Heart right ventricle (tissue), 16 donors: ENCODE measurements around the gene TMSB15A. TPM values are rescaled to one million over a fixed set of nuclear protein-coding genes. Genes with fewer than 3 reads are reported as not detected.
A peak's percentile ranks its signal among the peaks of the same experiment; 100 is the strongest.
"Not testable (repeated sequence)": the region's sequence is repeated elsewhere in the genome, so short reads cannot be mapped to it uniquely, and the experiment has no call there.

Experiments
- ATAC-seq, 8 donors: fragments of 200-7000 bp; cut with Tn5 transposase; one replicate each; pipeline ENCODE4 v1.9.1; 2020; ENCODE audit warnings: mild to moderate bottlenecking in 8 of 8, moderate library complexity in 8 of 8, moderate number of reproducible peaks in 1 of 8
- DNase-seq, 2 donors: peaks; one replicate each; pipeline ENCODE4 v3.0.0-alpha.2; 2020
- H3K27ac ChIP-seq, 10 donors: fragments of 200-600 bp; sonication (generic) in 2 of 10; one replicate each; pipeline versions ENCODE4 v1.5.0 to v1.8.0; 2020 to 2022; ENCODE audit warnings: mild to moderate bottlenecking in 3 of 10
- H3K27me3 ChIP-seq, 7 donors: fragments of 200-600 bp; one replicate each; pipeline ENCODE4 v1.8.0; 2021 to 2022; ENCODE audit warnings: mild to moderate bottlenecking in 2 of 7
- H3K36me3 ChIP-seq, 9 donors: fragments of 200-600 bp; sonication (generic) in 1 of 9; one replicate each; pipeline versions ENCODE4 v1.5.0 to v1.8.0; 2020 to 2022; ENCODE audit warnings: mild to moderate bottlenecking in 2 of 9
- H3K4me1 ChIP-seq, 9 donors: fragments of 200-600 bp; sonication (generic) in 1 of 9; one replicate each; pipeline versions ENCODE4 v1.5.0 to v1.8.0; 2020 to 2022; ENCODE audit warnings: mild to moderate bottlenecking in 4 of 9
- H3K4me3 ChIP-seq, 10 donors: fragments of 200-600 bp; sonication (generic) in 2 of 10; one replicate each; pipeline versions ENCODE4 v1.5.0 to v1.8.0; 2020 to 2022; ENCODE audit warnings: mild to moderate bottlenecking in 7 of 10, moderate library complexity in 2 of 10
- H3K9me3 ChIP-seq, 11 donors: fragments of 200-600 bp in 10 of 11; sonication (generic) in 2 of 11; one replicate each; pipeline versions ENCODE4 v1.5.0 to v1.8.0; 2013 to 2022; ENCODE audit warnings: mild to moderate bottlenecking in 2 of 11, control low read depth in 1 of 11, moderate library complexity in 1 of 11
- CTCF ChIP-seq, 9 donors: fragments of 200-600 bp; sonication (generic) in 2 of 9; IDR thresholded peaks; one replicate each; pipeline versions ENCODE4 v1.5.0 to v1.8.0; 2021 to 2022; ENCODE audit warnings: antibody characterized with exemption in 9 of 9, mild to moderate bottlenecking in 5 of 9, moderate library complexity in 1 of 9
- WGBS, 2 donors: extraction: QIAGEN DNeasy Blood & Tissue Kit; methylation state at CpG; one replicate each; pipeline ENCODE4 v1.1.7; 2013; ENCODE audit warnings: inconsistent platforms in 1 of 2; 5-methylcytosine and 5-hydroxymethylcytosine counted together
- intact Hi-C, 10 donors: fragments of 100-400 bp; cut with DNase I; formaldehyde crosslinking; loops; one replicate each; pipeline versions ENCODE4 v1.11.1 to v1.14.2; 2022
- polyA plus RNA-seq, 2 donors: library from polyadenylated mRNA; stranded (reverse); fragments of 200-250 nt; gene quantifications; one replicate each; pipeline ENCODE4 v1.2.3, GENCODE V29; 2013
- total RNA-seq, 10 donors: library from RNA; stranded (reverse); fragmentation: NEBNext Ultra II Directional in 3 of 10; extraction: Animal tissue kit (Norgen Biotek cat#: 25700) in 3 of 10; gene quantifications; one replicate each; pipeline versions ENCODE4 v1.2.1 to v1.2.4, GENCODE V29; 2021 to 2023
- donor health status: Arrhythmogenic right ventricular cardiomyopathy.
- donor health status: ischemic (EF 13 %, LVEDD 7.1; RV severe dilation, severe dysfunction).
- donor health status: healthy with polysubstance abuse.
- donor health status: DM: no; HTN: yes; CAD: no.
- donor health status: DM: no; HTN: no; CAD: no.
- donor health status: ischemic (EF 25% LVEDD 6.9; RV normal size, moderate dysfunction).
- donor health status: ischemic (EF 25% LVEDD 5.7; RV mildly dilated, moderate dysfunction).
- donor health status: healthy.
- donor health status: DM: yes; HTN: yes; CAD: no.
- donor health status: Ischemic cardiomyopathy.
- donor health status: ischemic (EF 35%, LVEDD 5.7; RV mildly dilated, moderate dysfunction).
- donor health status: nonischemic (EF 11% LVEDD 7.7; RV severe dilation, severe dysfunction).
- donor health status: DM: yes; HTN: yes; CAD: no.
- donor health status: PGD.
- donor health status: ischemic (EF 29% LVEDD 5.4; RV normal size, mild dysfunction).
- donor health status: nonischemic (EF 23%, LVEDD 6.1; RV moderate dilation, normal function).

Gene TMSB15A
- total and polyA plus RNA-seq, 12 donors, result 0.38 to 0.79 (median 0.49) TPM; not detected in 8

- intact Hi-C loops, result loop anchor here in 1 of 10 donors (10.0 kb wide), 1 partner anchor 366 kb away; no protein-coding TSS in a partner anchor
- H3K9me3 ChIP-seq, result peaks cover 0 to 4% (median 0%) of the 10 kb centered on the region in 11 donors
- DNase-seq, result no peak
- H3K27me3 ChIP-seq, result peaks cover 0 to 26% (median 0%) of the 10 kb centered on the region in 7 donors
- no peaks in the 10 kb centered on the region for H3K36me3 ChIP-seq
- H3K27ac ChIP-seq, result no peak overlapping the region
- WGBS, 2 donors, result 81 to 87% methylated on average over 2 of the region's 2 CpGs
- H3K4me3 ChIP-seq, result no peak overlapping the region
- H3K4me1 ChIP-seq, result no peaks in the 10 kb centered on the region
- no peak for TF ChIP-seq CTCF (IDR thresholded peaks at IDR 0.05)
- no peak for ATAC-seq
Observed at GRCh38 chrX:102498732-102499131, 17.8 kb downstream of the TMSB15A start.

GRCh38 chrX:102491766-102492165 is 24.8 kb downstream of the TMSB15A start:
- TF ChIP-seq CTCF (IDR thresholded peaks at IDR 0.05), result no peak
- Histone ChIP-seq H3K4me3 (no peak overlapping the region), H3K4me1 (no peaks in the 10 kb centered on the region), H3K27ac (no peak overlapping the region), H3K27me3 (peaks cover 0 to 25% (median 0%) of the 10 kb centered on the region in 7 donors), H3K36me3 (no peaks in the 10 kb centered on the region), H3K9me3 (peaks cover 0 to 8% (median 0%) of the 10 kb centered on the region in 11 donors)
- ATAC-seq (no peak), DNase-seq (no peak)
- intact Hi-C loops, result loop anchor here in 2 of 10 donors (5.0 to 10.0 kb wide), 2 partner anchors 371 to 373 kb away; no protein-coding TSS in a partner anchor

- H3K36me3 ChIP-seq, DNase-seq, H3K27ac ChIP-seq, H3K4me1 ChIP-seq, intact Hi-C loops, H3K4me3 ChIP-seq, H3K27me3 ChIP-seq, H3K9me3 ChIP-seq: not testable (repeated sequence)
- whole genome bisulfite sequencing, 2 donors, result 6 to 7% methylated on average over 2 of the region's 5 CpGs
- ATAC-seq, result peak in 1 of 8 donors; percentile 48
Observed at GRCh38 chrX:102478765-102479164, 37.8 kb downstream of the TMSB15A start.

GRCh38 chrX:102471762-102472220 is 44.7 kb downstream of the TMSB15A start, which contains the start of gene TCP11X2:
Gene TCP11X2, minus strand, starts transcription at chrX:102471812.
- H3K4me1 ChIP-seq, intact Hi-C loops, H3K27me3 ChIP-seq, H3K9me3 ChIP-seq, H3K27ac ChIP-seq, DNase-seq, H3K4me3 ChIP-seq, H3K36me3 ChIP-seq, ATAC-seq: not testable (repeated sequence)
- WGBS, 2 donors, result 31 to 61% methylated on average over 7 of the region's 17 CpGs

GRCh38 chrX:102470215-102470614 is 46.3 kb downstream of the TMSB15A start:
- ATAC-seq, H3K4me3 ChIP-seq, H3K36me3 ChIP-seq, H3K27me3 ChIP-seq, DNase-seq, H3K9me3 ChIP-seq, H3K27ac ChIP-seq, H3K4me1 ChIP-seq, intact Hi-C loops: not testable (repeated sequence)
- no CpG with 5 or more reads among the region's 3 CpGs for WGBS, 2 donors

Other genes starting within 250 kb of the TMSB15A start
- not detected for gene NXF2B, start 76.7 kb downstream of the TMSB15A start, total RNA-seq
- gene NXF2B, start 76.7 kb downstream of the TMSB15A start, polyA plus RNA-seq, result not detected
- gene TCP11X2, start 44.9 kb downstream of the TMSB15A start, total RNA-seq, result not detected
- gene TCP11X2, start 44.9 kb downstream of the TMSB15A start, polyA plus RNA-seq, result not detected
- 1 to 10 TPM; 5.0 to 7.2 (median 6.0) TPM for gene ARMCX5, start 82.8 kb upstream of the TMSB15A start, total RNA-seq
- 1 to 10 TPM; 2.2 to 5.1 TPM for gene ARMCX5, start 82.8 kb upstream of the TMSB15A start, polyA plus RNA-seq
- 10 to 100 TPM in 1 of 10 donors, 1 to 10 TPM in 9; 3.4 to 10.0 (median 7.4) TPM for gene GPRASP1, start 134.7 kb upstream of the TMSB15A start, total RNA-seq
- gene GPRASP1, start 134.7 kb upstream of the TMSB15A start, polyA plus RNA-seq, result 1 to 10 TPM; 1.2 to 7.4 TPM
- gene GPRASP2, start 195.7 kb upstream of the TMSB15A start, total RNA-seq, result 10 to 100 TPM; 11.5 to 21.3 (median 15.9) TPM
- gene GPRASP2, start 195.7 kb upstream of the TMSB15A start, polyA plus RNA-seq, result 1 to 10 TPM; 3.7 to 4.0 TPM
- gene GPRASP3, start 204.0 kb upstream of the TMSB15A start, total RNA-seq, result 10 to 100 TPM in 1 of 10 donors, 1 to 10 TPM in 9; 4.6 to 10.1 (median 6.6) TPM
- 1 to 10 TPM in 1 of 2 donors, under 1 TPM in 1; 0.73 to 1.0 TPM for gene GPRASP3, start 204.0 kb upstream of the TMSB15A start, polyA plus RNA-seq